ENCODE measurements around the gene TBC1D1.

The TBC1D1 gene

GRCh38 chr4:38119668-38120385 lies 228.9 kb downstream of the TBC1D1 start (continued):
- TF ChIP-seq ZNF214 (tag by site-specific recombination; IDR thresholded peaks at IDR 0.05; ENCODE audit: borderline replicate concordance) = no peak
- TF ChIP-seq ZNF530 (tag by site-specific recombination; IDR thresholded peaks at IDR 0.05; ENCODE audit: low read depth) = no peak
- TF ChIP-seq ZSCAN18 (tag by site-specific recombination; IDR thresholded peaks at IDR 0.05) = no peak
- TF ChIP-seq ZIC2 (tag by site-specific recombination; IDR thresholded peaks at IDR 0.05) = peak; percentile 43; the same call in 1 of the 2 replicates
- no peak for TF ChIP-seq ZNF416 (tag by site-specific recombination; IDR thresholded peaks at IDR 0.05)
- no peak for TF ChIP-seq ZNF704 (tag by site-specific recombination; IDR thresholded peaks at IDR 0.05)
- TF ChIP-seq BCL11A (tag by site-specific recombination; IDR thresholded peaks at IDR 0.05; ENCODE audit: low read depth) = 0 out of 2 replicates have a peak, but pooled peaks have one; percentile 8
- no peak for TF ChIP-seq ZNF16 (tag by site-specific recombination; IDR thresholded peaks at IDR 0.05; ENCODE audit: low read depth)
- no peak for TF ChIP-seq ZNF37A (tag by site-specific recombination; IDR thresholded peaks at IDR 0.05)
- TF ChIP-seq ZBTB48 (tag by site-specific recombination; IDR thresholded peaks at IDR 0.05) = 0 out of 2 replicates have a peak, but pooled peaks have one; percentile 24
- no peak for TF ChIP-seq ZNF221 (tag by site-specific recombination; IDR thresholded peaks at IDR 0.05; ENCODE audit: borderline replicate concordance)
- TF ChIP-seq MYNN (tag by site-specific recombination; IDR thresholded peaks at IDR 0.05; ENCODE audit: borderline replicate concordance) = no peak
- TF ChIP-seq ZNF488 (tag by site-specific recombination; IDR thresholded peaks at IDR 0.05) = no peak
- TF ChIP-seq ZBTB10 (tag by site-specific recombination; IDR thresholded peaks at IDR 0.05) = no peak
- TF ChIP-seq ZNF350 (tag by site-specific recombination; IDR thresholded peaks at IDR 0.05) = no peak
- TF ChIP-seq ZNF18 (tag by site-specific recombination; IDR thresholded peaks at IDR 0.05) = peak; percentile 48; the same call in 1 of the 2 replicates
- TF ChIP-seq GLIS1 (tag by site-specific recombination; IDR thresholded peaks at IDR 0.05) = peak; percentile 34; the same call in 1 of the 2 replicates
- peak; percentile 57; the same call in 1 of the 2 replicates for TF ChIP-seq PRDM4 (tag by site-specific recombination; IDR thresholded peaks at IDR 0.05)
- no peak for TF ChIP-seq ZNF658 (tag by site-specific recombination; IDR thresholded peaks at IDR 0.05)
- TF ChIP-seq KLF7 (tag by site-specific recombination; IDR thresholded peaks at IDR 0.05; ENCODE audit: borderline replicate concordance) = no peak
- no peak for TF ChIP-seq ZBTB8A (tag by site-specific recombination; IDR thresholded peaks at IDR 0.05)
- TF ChIP-seq BCL6B (tag by site-specific recombination; IDR thresholded peaks at IDR 0.05) = 0 out of 2 replicates have a peak, but pooled peaks have one; percentile 32
- no peak for TF ChIP-seq HOXA7 (CRISPR knock-in tag; IDR thresholded peaks at IDR 0.05; ENCODE audit: borderline replicate concordance)
- 0 out of 2 replicates have a peak, but pooled peaks have one; percentile 33 for TF ChIP-seq KLF8 (tag by site-specific recombination; IDR thresholded peaks at IDR 0.05)
- no peak for TF ChIP-seq ZNF776 (tag by site-specific recombination; IDR thresholded peaks at IDR 0.05; ENCODE audit: borderline replicate concordance)
- TF ChIP-seq ZNF2 (tag by site-specific recombination; IDR thresholded peaks at IDR 0.05) = no peak
- no peak for TF ChIP-seq BCL11B (tag by site-specific recombination; IDR thresholded peaks at IDR 0.05; ENCODE audit: low read depth)
- no peak for TF ChIP-seq ZFP37 (tag by site-specific recombination; IDR thresholded peaks at IDR 0.05)
